HG02610 (cell line): Measurements from ENCODE around the gene DLGAP1.
"Not testable (repeated sequence)": the region's sequence is repeated elsewhere in the genome, so short reads cannot be mapped to it uniquely, and the experiment has no call there.

Experiments
- ATAC-seq: cut with Tn5 transposase; IDR thresholded peaks from one replicate; pipeline ENCODE4 v1.9.1; 2021; ENCODE audit warnings: mild to moderate bottlenecking, moderate library complexity; ENCODE audit not compliant: unreplicated experiment

Gene DLGAP1

GRCh38 chr18:4102901-4103300 is 352.2 kb downstream of the DLGAP1 start:
- no peak for ATAC-seq

- no peak for ATAC-seq
Measured at GRCh38 chr18:4101009-4101408, 354.1 kb downstream of the DLGAP1 start.

- ATAC-seq, result no peak
Measured at GRCh38 chr18:4096486-4096885, 358.6 kb downstream of the DLGAP1 start.

- ATAC-seq, result no peak
Measured at GRCh38 chr18:4093676-4094075, 361.4 kb downstream of the DLGAP1 start.

GRCh38 chr18:4084382-4084900 is 370.7 kb downstream of the DLGAP1 start:
- ATAC-seq, result no peak

- ATAC-seq, result no peak
Measured at GRCh38 chr18:4078246-4078645, 376.9 kb downstream of the DLGAP1 start.

GRCh38 chr18:4077721-4078120 is 377.4 kb downstream of the DLGAP1 start:
- ATAC-seq, result no peak

- ATAC-seq, result no peak
Measured at GRCh38 chr18:4077204-4077603, 377.9 kb downstream of the DLGAP1 start.

- no peak for ATAC-seq
Measured at GRCh38 chr18:4074647-4075046, 380.5 kb downstream of the DLGAP1 start.

GRCh38 chr18:4069183-4069582 is 385.9 kb downstream of the DLGAP1 start:
- ATAC-seq, result no peak

- peak; percentile 59 for ATAC-seq
Measured at GRCh38 chr18:4068552-4069158, 386.5 kb downstream of the DLGAP1 start.

- ATAC-seq, result no peak
Measured at GRCh38 chr18:4063545-4063944, 391.6 kb downstream of the DLGAP1 start.

- ATAC-seq, result no peak
Measured at GRCh38 chr18:4060427-4061281, 394.5 kb downstream of the DLGAP1 start.

GRCh38 chr18:4058179-4058578 is 396.9 kb downstream of the DLGAP1 start:
- ATAC-seq, result no peak

- no peak for ATAC-seq
Measured at GRCh38 chr18:4040391-4041092, 414.6 kb downstream of the DLGAP1 start.

- no peak for ATAC-seq
Measured at GRCh38 chr18:4035521-4035920, 419.6 kb downstream of the DLGAP1 start.

- not testable (repeated sequence) for ATAC-seq
Measured at GRCh38 chr18:4034815-4035214, 420.3 kb downstream of the DLGAP1 start.

- ATAC-seq, result no peak
Measured at GRCh38 chr18:4026542-4026941, 428.6 kb downstream of the DLGAP1 start.

GRCh38 chr18:4024702-4025101 is 430.4 kb downstream of the DLGAP1 start:
- no peak for ATAC-seq

- ATAC-seq, result not testable (repeated sequence)
Measured at GRCh38 chr18:4022749-4023148, 432.4 kb downstream of the DLGAP1 start.

GRCh38 chr18:4020026-4020425 is 435.1 kb downstream of the DLGAP1 start:
- ATAC-seq, result no peak

GRCh38 chr18:4017480-4017879 is 437.6 kb downstream of the DLGAP1 start:
- no peak for ATAC-seq
